OCI-LY7 (cell line): Measurements from ENCODE around the gene NIN. TPM values are rescaled to one million over a fixed set of nuclear protein-coding genes. Genes with fewer than 3 reads are reported as not detected.

Experiments
- BruUV-seq: library from RNA; stranded (reverse); fragments of 400-500 nt; replicated peaks from 2 replicates; lab custom pipeline; 2021; lab: Mats Ljungman, UMichigan
- CTCF ChIA-PET: fragments of 300-600 bp; sonication (Branson Sonifier 250); formaldehyde crosslinking; loops from one replicate; lab custom pipeline; 2022; ENCODE audit warnings: antibody characterized with exemption; ENCODE audit not compliant: unreplicated experiment; lab: Charles Lee
- POLR2A ChIA-PET: fragments of 300-600 bp; sonication (Branson Sonifier 250); formaldehyde crosslinking; loops from one replicate; lab custom pipeline; 2022; ENCODE audit warnings: antibody characterized with exemption; lab: Charles Lee
- DNase-seq: peaks from one replicate; pipeline ENCODE4 v3.0.0-alpha.2; 2015; ENCODE audit warnings: low spot score
- H2AFZ ChIP-seq: fragments of 200-600 bp; sonication (generic), shearing (Covaris generic); 2 replicates; pipeline ENCODE4 v1.6.1; 2014; ENCODE audit warnings: mild to moderate bottlenecking, antibody characterized with exemption, low read length, moderate library complexity
- H3K27ac ChIP-seq: fragments of 200-600 bp; sonication (generic); 2 replicates; pipeline ENCODE4 v1.5.1; 2014; ENCODE audit warnings: mixed run types, low read depth, mild to moderate bottlenecking, moderate library complexity, low read length, inconsistent platforms; ENCODE audit not compliant: poor library complexity, severe bottlenecking
- H3K36me3 ChIP-seq: fragments of 200-600 bp; sonication (generic); 2 replicates; pipeline ENCODE4 v1.6.1; 2014; ENCODE audit warnings: mild to moderate bottlenecking, antibody characterized with exemption, low read length, moderate library complexity, mixed read lengths; ENCODE audit not compliant: insufficient read depth
- H3K4me1 ChIP-seq: fragments of 200-600 bp; sonication (generic); 2 replicates; pipeline ENCODE4 v1.5.1; 2014; ENCODE audit warnings: mild to moderate bottlenecking, low read length; ENCODE audit not compliant: insufficient read depth, poor library complexity, severe bottlenecking
- H3K4me2 ChIP-seq: fragments of 200-600 bp; sonication (generic); 2 replicates; pipeline ENCODE4 v1.6.1; 2014; ENCODE audit warnings: mild to moderate bottlenecking, low read length
- H3K4me3 ChIP-seq: fragments of 200-600 bp; sonication (generic); 2 replicates; pipeline ENCODE4 v1.5.1; 2014; ENCODE audit warnings: mild to moderate bottlenecking, low read depth, low read length; ENCODE audit not compliant: poor library complexity, severe bottlenecking
- H3K79me2 ChIP-seq: fragments of 200-600 bp; sonication (generic); 2 replicates; pipeline ENCODE4 v1.6.1; 2016; ENCODE audit warnings: low read depth, mild to moderate bottlenecking, low read length, moderate library complexity, mixed read lengths; ENCODE audit not compliant: insufficient read depth
- H3K9me2 ChIP-seq: fragments of 200-600 bp; sonication (generic); 2 replicates; pipeline ENCODE4 v1.6.1; 2016; ENCODE audit warnings: mild to moderate bottlenecking, low read length, mixed read lengths; ENCODE audit not compliant: insufficient read depth
- H3K9me3 ChIP-seq: fragments of 200-600 bp; sonication (generic); 2 replicates; pipeline ENCODE4 v1.6.1; 2014; ENCODE audit warnings: mild to moderate bottlenecking, mixed run types, low read length, mixed read lengths
- H4K20me1 ChIP-seq: fragments of 200-600 bp; sonication (generic); 2 replicates; pipeline ENCODE4 v1.6.1; 2014; ENCODE audit warnings: mild to moderate bottlenecking, antibody characterized with exemption, low read length, moderate library complexity, mixed read lengths; ENCODE audit not compliant: insufficient read depth
- EZH2phosphoT487 ChIP-seq: fragments of 200-600 bp; sonication (generic); IDR thresholded peaks from 2 replicates; pipeline ENCODE4 v1.6.1; 2018; ENCODE audit warnings: low read depth, borderline replicate concordance, mild to moderate bottlenecking, mixed run types, antibody characterized with exemption, low read length, moderate library complexity, mixed read lengths
- intact Hi-C: fragments of 100-400 bp; cut with micrococcal nuclease; formaldehyde crosslinking; loops from one replicate; pipeline ENCODE4 v1.10.0; 2022; ENCODE audit not compliant: unreplicated experiment
- total RNA-seq, 2 experiments: library from RNA; depleted of rRNA in 1 of 2; stranded (reverse); fragments of >200 nt in 1 of 2; shearing (Covaris generic) in 1 of 2; gene quantifications; 2 replicates each; pipeline ENCODE4 v1.2.3, GENCODE V29; 2014 to 2022
- TF ChIP-seq, protein P1 (sequence below): fragments of 200-600 bp; sonication (generic); conservative IDR thresholded peaks from 2 replicates; pipeline ENCODE4 v1.5.1; 2014; ENCODE audit warnings: mild to moderate bottlenecking, antibody characterized with exemption, low read length, moderate library complexity, mixed read lengths

The NIN gene
- total RNA-seq, 2 experiments from 2014 or later, result 95.3 to 189 TPM

DNA sequence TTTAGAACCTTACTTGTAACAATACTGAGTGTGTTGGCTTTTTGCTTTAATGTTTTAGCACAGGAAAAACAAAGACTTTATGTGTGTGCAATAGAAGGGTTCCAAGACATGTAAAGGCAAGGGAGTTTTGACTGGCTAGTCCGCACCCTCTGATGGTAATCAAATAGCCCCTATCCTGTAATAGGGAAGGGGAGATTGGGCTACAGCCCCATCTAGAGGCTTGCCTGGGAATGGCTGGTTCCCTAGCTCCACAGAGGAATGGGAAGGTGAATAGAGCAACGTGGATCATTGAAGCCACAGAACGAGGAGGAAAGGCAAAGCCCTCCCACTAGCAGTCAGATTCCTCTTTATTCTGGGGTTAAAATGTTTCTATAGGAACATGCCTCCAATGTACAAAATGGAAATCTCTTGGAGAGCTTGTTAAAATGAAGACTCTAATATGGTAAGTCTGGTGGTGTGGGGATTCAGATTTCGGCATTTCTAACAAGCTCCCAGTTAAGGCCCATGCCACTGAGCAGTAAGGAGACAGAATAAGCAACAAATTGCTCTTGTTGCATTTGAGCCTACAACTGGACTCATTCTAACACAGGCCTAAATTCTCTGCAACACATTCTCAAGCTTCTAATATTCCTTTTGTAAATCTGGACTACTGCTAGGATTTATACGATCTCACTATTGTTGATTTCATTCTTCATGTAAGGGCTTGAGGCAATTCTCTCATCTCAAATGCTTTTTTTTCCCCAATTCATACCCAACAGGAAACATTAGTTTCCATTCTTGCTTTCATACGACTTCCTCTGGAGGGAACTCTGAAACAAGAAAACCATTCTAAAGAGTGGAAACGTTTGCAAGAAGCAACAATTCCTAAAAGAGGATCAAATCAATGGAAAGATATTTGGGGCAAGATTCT lies 57.1 kb downstream of the NIN start:
- intact Hi-C loops, result no loop called here
- Histone ChIP-seq H3K9me2 (no peaks in the 10 kb centered on the region), H3K4me1 (peaks cover 14% of the 10 kb centered on the region), H2AFZ (no peak overlapping the region), H3K27ac (no peak overlapping the region), H3K4me2 (no peak overlapping the region), H3K79me2 (no peaks in the 10 kb centered on the region), H3K4me3 (no peak overlapping the region), H3K36me3 (peaks cover 86% of the 10 kb centered on the region), H3K9me3 (no peaks in the 10 kb centered on the region), H4K20me1 (no peaks in the 10 kb centered on the region)
- peak; percentile 30 for DNase-seq
- ChIA-PET POLR2A (interaction anchor here (0.9 to 2.3 kb wide), 2 partner anchors 9 to 86 kb away, joined by 4 to 11 read pairs; no protein-coding TSS in a partner anchor), CTCF (interaction anchor here (1.4 kb wide), 1 partner anchor 155 kb away, joined by 4 read pairs; no protein-coding TSS in a partner anchor)
- no peak for TF ChIP-seq EZH2phosphoT487
- TF ChIP-seq, protein P1, sequence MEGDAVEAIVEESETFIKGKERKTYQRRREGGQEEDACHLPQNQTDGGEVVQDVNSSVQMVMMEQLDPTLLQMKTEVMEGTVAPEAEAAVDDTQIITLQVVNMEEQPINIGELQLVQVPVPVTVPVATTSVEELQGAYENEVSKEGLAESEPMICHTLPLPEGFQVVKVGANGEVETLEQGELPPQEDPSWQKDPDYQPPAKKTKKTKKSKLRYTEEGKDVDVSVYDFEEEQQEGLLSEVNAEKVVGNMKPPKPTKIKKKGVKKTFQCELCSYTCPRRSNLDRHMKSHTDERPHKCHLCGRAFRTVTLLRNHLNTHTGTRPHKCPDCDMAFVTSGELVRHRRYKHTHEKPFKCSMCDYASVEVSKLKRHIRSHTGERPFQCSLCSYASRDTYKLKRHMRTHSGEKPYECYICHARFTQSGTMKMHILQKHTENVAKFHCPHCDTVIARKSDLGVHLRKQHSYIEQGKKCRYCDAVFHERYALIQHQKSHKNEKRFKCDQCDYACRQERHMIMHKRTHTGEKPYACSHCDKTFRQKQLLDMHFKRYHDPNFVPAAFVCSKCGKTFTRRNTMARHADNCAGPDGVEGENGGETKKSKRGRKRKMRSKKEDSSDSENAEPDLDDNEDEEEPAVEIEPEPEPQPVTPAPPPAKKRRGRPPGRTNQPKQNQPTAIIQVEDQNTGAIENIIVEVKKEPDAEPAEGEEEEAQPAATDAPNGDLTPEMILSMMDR, result peak; percentile 82
- BruUV-seq, result no TSS peak

DNA sequence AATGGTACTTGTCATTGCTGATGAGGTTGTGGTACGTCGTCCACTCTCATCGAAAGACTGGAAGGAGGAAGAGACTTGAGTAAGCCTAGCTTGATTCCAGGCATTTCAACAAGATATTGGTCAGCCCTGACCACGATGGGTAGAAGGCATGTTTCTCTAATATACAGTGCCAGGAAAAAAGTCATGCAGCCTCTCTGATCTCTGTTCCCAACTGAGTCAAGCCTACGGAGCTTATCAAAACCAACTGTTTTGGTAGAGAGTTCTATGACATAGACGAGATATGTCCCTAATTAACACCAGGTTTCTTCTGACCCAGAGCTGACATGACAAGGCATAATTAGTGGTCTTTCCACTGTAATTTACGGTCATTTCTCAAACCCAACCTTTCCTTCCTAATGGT lies 58.5 kb downstream of the NIN start:
- H3K4me3 ChIP-seq, result no peak overlapping the region
- no peak for TF ChIP-seq EZH2phosphoT487
- TF ChIP-seq, protein P1, result no peak
- CTCF ChIA-PET, result no interaction called here
- H3K9me2 ChIP-seq, result no peaks in the 10 kb centered on the region
- DNase-seq, result no peak
- H3K36me3 ChIP-seq, result peaks cover 99% of the 10 kb centered on the region
- H4K20me1 ChIP-seq, result no peaks in the 10 kb centered on the region
- no peaks in the 10 kb centered on the region for H3K9me3 ChIP-seq
- H3K4me2 ChIP-seq, result no peak overlapping the region
- no peaks in the 10 kb centered on the region for H3K79me2 ChIP-seq
- intact Hi-C loops, result no loop called here
- H2AFZ ChIP-seq, result no peak overlapping the region
- no TSS peak for BruUV-seq
- H3K27ac ChIP-seq, result no peak overlapping the region
- no peaks in the 10 kb centered on the region for H3K4me1 ChIP-seq
- POLR2A ChIA-PET, result interaction anchor here (2.3 kb wide), 1 partner anchor 88 kb away, joined by 11 read pairs; no protein-coding TSS in a partner anchor
